Brain microvascular endothelial cell (primary cell): Measurements from ENCODE around the gene PCDHGA8.
"Not testable (repeated sequence)": the region's sequence is repeated elsewhere in the genome, so short reads cannot be mapped to it uniquely, and the experiment has no call there.

Experiments
- DNase-seq: peaks from one replicate; pipeline ENCODE4 v3.0.0-alpha.2; 2020
- H3K27ac ChIP-seq: fragments of 250-450 bp; sonication (Bioruptor Pico); 2 replicates; pipeline ENCODE4 v1.5.1; 2020; ENCODE audit warnings: mild to moderate bottlenecking, moderate library complexity
- H3K27me3 ChIP-seq: fragments of 250-450 bp; sonication (Bioruptor Pico); replicated peaks from 2 replicates; pipeline ENCODE4 v1.5.1; 2020; ENCODE audit warnings: mild to moderate bottlenecking
- H3K36me3 ChIP-seq: fragments of 250-450 bp; sonication (Bioruptor Pico); replicated peaks from 2 replicates; pipeline ENCODE4 v1.5.1; 2020; ENCODE audit warnings: mild to moderate bottlenecking
- H3K4me3 ChIP-seq: 2 replicates; pipeline ENCODE4 v1.5.1; 2011; ENCODE audit warnings: low read depth, mild to moderate bottlenecking, control low read depth, low read length, moderate library complexity
- in situ Hi-C: cut with HindIII; loops from 2 replicates; pipeline ENCODE4 v1.10.0; 2017; ENCODE audit warnings: low sequenced_read_pairs, low pct_ligation_motif_present
- TF ChIP-seq, protein P1 (sequence below): IDR thresholded peaks from 2 replicates; pipeline ENCODE4 v1.5.1; 2011; ENCODE audit warnings: low read depth, mild to moderate bottlenecking, moderate library complexity, low read length, control low read depth, inconsistent platforms; ENCODE audit errors: missing control alignments

Gene PCDHGA8

DNA sequence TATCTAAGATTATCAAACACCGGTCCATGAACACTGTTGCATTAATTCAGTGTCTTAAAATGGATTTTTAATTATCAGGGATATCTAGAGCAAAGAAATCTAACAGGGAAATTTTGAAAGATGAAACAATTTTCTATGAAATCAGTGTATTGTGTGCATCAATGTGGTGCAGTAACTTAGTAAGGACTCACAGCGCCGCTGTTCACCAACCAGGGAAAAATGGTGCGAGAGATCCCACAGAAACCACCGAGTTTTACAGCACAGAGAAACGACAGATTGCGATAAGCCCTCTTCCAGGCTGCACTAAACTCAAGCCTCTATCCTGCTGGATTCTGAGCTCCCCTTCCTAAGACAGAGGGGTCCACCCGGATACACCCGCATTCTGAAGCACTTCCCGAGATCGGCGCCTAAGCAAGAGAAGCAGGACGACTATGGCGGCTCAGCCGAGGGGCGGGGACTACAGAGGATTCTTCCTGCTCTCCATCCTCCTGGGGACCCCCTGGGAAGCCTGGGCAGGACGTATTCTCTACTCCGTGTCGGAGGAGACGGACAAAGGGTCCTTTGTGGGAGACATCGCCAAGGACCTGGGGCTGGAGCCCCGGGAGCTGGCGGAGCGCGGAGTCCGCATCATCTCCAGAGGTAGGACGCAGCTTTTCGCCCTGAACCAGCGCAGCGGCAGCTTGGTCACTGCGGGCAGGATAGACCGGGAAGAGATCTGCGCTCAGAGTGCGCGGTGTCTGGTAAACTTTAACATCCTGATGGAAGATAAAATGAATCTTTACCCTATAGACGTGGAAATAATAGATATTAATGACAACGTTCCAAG lies 9.8 kb upstream of the PCDHGA8 start, which contains the start of gene PCDHGA7:
TSS of gene PCDHGA7 (plus strand) at position 274 of the 826 bp plus-strand sequence. CDS start at position 432, 158 bp downstream.
- TF ChIP-seq, protein P1, sequence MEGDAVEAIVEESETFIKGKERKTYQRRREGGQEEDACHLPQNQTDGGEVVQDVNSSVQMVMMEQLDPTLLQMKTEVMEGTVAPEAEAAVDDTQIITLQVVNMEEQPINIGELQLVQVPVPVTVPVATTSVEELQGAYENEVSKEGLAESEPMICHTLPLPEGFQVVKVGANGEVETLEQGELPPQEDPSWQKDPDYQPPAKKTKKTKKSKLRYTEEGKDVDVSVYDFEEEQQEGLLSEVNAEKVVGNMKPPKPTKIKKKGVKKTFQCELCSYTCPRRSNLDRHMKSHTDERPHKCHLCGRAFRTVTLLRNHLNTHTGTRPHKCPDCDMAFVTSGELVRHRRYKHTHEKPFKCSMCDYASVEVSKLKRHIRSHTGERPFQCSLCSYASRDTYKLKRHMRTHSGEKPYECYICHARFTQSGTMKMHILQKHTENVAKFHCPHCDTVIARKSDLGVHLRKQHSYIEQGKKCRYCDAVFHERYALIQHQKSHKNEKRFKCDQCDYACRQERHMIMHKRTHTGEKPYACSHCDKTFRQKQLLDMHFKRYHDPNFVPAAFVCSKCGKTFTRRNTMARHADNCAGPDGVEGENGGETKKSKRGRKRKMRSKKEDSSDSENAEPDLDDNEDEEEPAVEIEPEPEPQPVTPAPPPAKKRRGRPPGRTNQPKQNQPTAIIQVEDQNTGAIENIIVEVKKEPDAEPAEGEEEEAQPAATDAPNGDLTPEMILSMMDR: peak; percentile 58
- in situ Hi-C loops: no loop called here
- peak; percentile 32 for DNase-seq
- Histone ChIP-seq H3K4me3 (peak within 1 kb of the TSS; percentile 58), H3K36me3 (no peaks in the 10 kb centered on the region), H3K27me3 (no peaks in the 10 kb centered on the region), H3K27ac (no peak within 1 kb of the TSS)

DNA sequence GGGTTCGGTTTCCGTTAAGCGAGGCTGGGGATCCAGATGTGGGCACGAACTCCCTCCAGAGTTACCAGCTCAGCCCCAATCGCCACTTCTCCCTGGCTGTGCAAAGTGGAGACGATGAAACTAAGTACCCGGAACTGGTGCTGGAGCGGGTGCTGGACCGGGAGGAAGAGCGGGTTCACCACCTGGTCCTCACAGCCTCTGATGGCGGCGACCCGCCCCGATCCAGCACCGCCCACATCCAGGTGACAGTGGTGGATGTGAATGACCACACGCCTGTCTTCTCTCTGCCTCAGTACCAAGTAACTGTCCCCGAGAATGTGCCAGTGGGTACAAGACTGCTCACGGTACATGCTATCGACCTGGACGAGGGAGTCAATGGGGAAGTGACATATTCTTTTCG lies 9.1 kb upstream of the PCDHGA8 start:
- H3K4me3 ChIP-seq: no peak overlapping the region
- no peaks in the 10 kb centered on the region for H3K36me3 ChIP-seq
- DNase-seq: no peak
- H3K27me3 ChIP-seq: no peaks in the 10 kb centered on the region
- no peak overlapping the region for H3K27ac ChIP-seq
- in situ Hi-C loops: no loop called here
- TF ChIP-seq, protein P1: no peak

DNA sequence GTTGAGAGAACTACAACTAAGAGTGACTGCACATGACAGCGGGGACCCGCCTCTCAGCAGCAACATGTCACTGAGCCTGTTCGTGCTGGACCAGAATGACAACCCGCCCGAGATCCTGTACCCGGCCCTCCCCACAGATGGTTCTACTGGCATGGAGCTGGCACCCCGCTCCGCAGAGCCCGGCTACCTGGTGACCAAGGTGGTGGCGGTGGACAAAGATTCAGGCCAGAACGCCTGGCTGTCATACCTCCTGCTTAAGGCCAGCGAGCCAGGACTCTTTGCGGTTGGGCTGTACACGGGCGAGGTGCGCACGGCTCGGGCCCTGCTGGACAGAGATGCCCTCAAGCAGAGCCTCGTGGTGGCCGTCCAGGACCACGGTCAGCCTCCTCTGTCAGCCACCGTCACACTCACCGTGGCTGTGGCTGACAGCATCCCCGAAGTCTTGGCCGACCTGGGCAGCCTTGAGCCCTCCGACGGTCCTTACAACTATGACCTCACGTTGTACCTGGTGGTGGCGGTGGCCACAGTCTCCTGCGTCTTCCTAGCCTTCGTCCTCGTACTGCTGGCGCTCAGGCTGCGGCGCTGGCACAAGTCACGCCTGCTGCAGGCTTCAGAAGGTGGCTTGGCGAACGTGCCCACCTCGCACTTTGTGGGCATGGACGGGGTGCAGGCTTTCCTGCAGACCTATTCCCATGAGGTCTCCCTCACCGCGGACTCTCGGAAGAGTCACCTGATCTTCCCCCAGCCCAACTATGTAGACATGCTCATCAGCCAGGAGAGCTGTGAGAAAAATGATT lies 7.8 kb upstream of the PCDHGA8 start:
- Histone ChIP-seq H3K4me3 (no peak overlapping the region), H3K36me3 (no peaks in the 10 kb centered on the region), H3K27ac (no peak overlapping the region), H3K27me3 (no peaks in the 10 kb centered on the region)
- no peak for DNase-seq
- TF ChIP-seq, protein P1: no peak
- in situ Hi-C loops: no loop called here

DNA sequence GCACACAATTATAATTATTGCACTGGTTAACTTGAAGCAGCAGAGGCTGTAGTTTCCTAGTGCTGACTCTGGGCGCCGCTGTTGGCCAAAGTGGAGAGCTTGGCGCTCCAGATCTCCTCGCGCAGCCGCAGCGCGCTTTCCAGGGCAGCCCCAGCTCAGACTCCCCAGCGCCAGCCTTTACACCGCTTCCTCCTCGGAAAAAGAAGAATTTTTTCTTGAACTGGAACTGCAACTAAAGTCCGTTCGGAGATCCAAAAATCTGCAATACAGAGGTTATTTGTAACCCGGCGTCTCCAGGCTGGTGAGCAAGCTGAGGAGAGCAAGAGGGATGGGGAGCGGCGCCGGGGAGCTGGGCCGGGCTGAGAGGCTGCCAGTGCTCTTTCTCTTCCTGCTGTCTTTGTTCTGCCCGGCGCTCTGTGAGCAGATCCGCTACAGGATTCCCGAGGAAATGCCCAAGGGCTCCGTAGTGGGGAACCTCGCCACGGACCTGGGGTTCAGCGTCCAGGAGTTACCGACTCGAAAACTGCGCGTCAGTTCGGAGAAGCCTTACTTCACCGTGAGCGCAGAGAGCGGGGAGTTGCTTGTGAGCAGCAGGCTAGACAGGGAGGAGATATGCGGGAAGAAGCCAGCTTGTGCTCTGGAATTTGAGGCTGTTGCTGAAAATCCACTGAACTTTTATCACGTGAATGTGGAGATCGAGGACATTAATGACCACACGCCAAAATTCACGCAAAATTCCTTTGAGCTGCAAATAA lies 4.7 kb upstream of the PCDHGA8 start, which contains the start of gene PCDHGB4:
TSS of gene PCDHGB4 (plus strand) at position 142 of the 755 bp plus-strand sequence. CDS start at position 329, 187 bp downstream.
- H3K36me3 ChIP-seq, H3K27ac ChIP-seq, H3K27me3 ChIP-seq, in situ Hi-C loops: not testable (repeated sequence)
- DNase-seq: peak; percentile 40
- H3K4me3 ChIP-seq: peak within 1 kb of the TSS; percentile 30
- TF ChIP-seq, protein P1: peak; percentile 61

DNA sequence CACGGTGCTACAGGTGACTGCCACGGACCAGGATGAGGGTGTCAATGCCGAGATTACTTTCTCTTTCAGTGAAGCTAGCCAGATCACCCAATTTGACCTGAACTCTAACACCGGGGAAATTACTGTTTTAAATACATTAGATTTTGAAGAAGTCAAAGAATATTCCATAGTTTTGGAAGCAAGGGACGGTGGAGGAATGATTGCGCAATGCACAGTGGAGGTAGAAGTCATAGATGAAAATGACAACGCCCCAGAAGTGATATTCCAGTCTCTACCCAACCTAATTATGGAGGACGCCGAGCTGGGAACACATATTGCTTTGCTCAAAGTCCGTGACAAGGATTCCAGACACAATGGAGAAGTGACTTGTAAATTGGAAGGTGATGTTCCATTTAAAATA lies 3.8 kb upstream of the PCDHGA8 start:
- Histone ChIP-seq H3K36me3 (no peaks in the 10 kb centered on the region), H3K27me3 (no peaks in the 10 kb centered on the region), H3K27ac (no peak overlapping the region), H3K4me3 (no peak overlapping the region)
- TF ChIP-seq, protein P1: no peak
- in situ Hi-C loops: no loop called here
- DNase-seq: no peak
